GM12864 (cell line): ENCODE data around the gene SEC14L2.

Experiments used
- DNase-seq: peaks from one replicate; pipeline ENCODE4 v3.0.0-alpha.2; 2011; ENCODE audit warnings: low read depth
- H3K4me3 ChIP-seq: 2 replicates; pipeline ENCODE4 v1.5.1; 2011; ENCODE audit warnings: mild to moderate bottlenecking, low read depth, low read length, control low read depth
- CTCF ChIP-seq: IDR thresholded peaks from 2 replicates; pipeline ENCODE4 v1.5.1; 2011; ENCODE audit warnings: low read depth, mild to moderate bottlenecking, moderate library complexity, low read length, control low read depth, inconsistent platforms; ENCODE audit errors: missing control alignments

The SEC14L2 gene

GRCh38 chr22:30427871-30428270 lies 31.1 kb downstream of the SEC14L2 start:
- no peak for DNase-seq
- no peak overlapping the region for H3K4me3 ChIP-seq
- no peak for TF ChIP-seq CTCF

- no peak for TF ChIP-seq CTCF
- no peak for DNase-seq
- H3K4me3 ChIP-seq = no peak overlapping the region
Observed at GRCh38 chr22:30429887-30430286, 33.1 kb downstream of the SEC14L2 start.

- TF ChIP-seq CTCF = no peak
- DNase-seq = no peak
- H3K4me3 ChIP-seq = no peak overlapping the region
Observed at GRCh38 chr22:30430933-30431332, 34.1 kb downstream of the SEC14L2 start.

- H3K4me3 ChIP-seq = no peak overlapping the region
- TF ChIP-seq CTCF = no peak
- DNase-seq = no peak
Observed at GRCh38 chr22:30432096-30432495, 35.3 kb downstream of the SEC14L2 start.

- DNase-seq = no peak
- no peak for TF ChIP-seq CTCF
- no peak overlapping the region for H3K4me3 ChIP-seq
Observed at GRCh38 chr22:30432520-30432919, 35.7 kb downstream of the SEC14L2 start.

- no peak overlapping the region for H3K4me3 ChIP-seq
- TF ChIP-seq CTCF = no peak
Observed at GRCh38 chr22:30433227-30433626, 36.4 kb downstream of the SEC14L2 start.

GRCh38 chr22:30433773-30434172 lies 37.0 kb downstream of the SEC14L2 start:
- DNase-seq = no peak
- no peak overlapping the region for H3K4me3 ChIP-seq
- TF ChIP-seq CTCF = no peak

More at GRCh38 chr22:30433227-30433626, 36.4 kb downstream of the SEC14L2 start:
- DNase-seq = no peak
